NCI-H526 treated with DMSO at 0.1 percent for 48 hours (cell line): ENCODE results near the gene ARID1B.

Experiments
- DNase-seq: peaks from one replicate; lab custom pipeline; 2025; lab: John Stamatoyannopoulos, UW

ARID1B gene

GRCh38 chr6:157246771-157247484 is 469.8 kb downstream of the ARID1B start:
- no peak for DNase-seq

GRCh38 chr6:157248264-157248663 is 471.1 kb downstream of the ARID1B start:
- DNase-seq, result no peak

- no peak for DNase-seq
These were observed 472.6 kb downstream of the ARID1B start for GRCh38 chr6:157249826-157250225.

GRCh38 chr6:157251586-157252247 is 474.5 kb downstream of the ARID1B start:
- no peak for DNase-seq

GRCh38 chr6:157253017-157253416 is 475.8 kb downstream of the ARID1B start:
- DNase-seq, result no peak

GRCh38 chr6:157253699-157254098 is 476.5 kb downstream of the ARID1B start:
- no peak for DNase-seq

- DNase-seq, result no peak
These were observed 477.4 kb downstream of the ARID1B start for GRCh38 chr6:157254538-157254937.

GRCh38 chr6:157255079-157255478 is 477.9 kb downstream of the ARID1B start:
- no peak for DNase-seq

GRCh38 chr6:157258878-157259277 is 481.7 kb downstream of the ARID1B start:
- no peak for DNase-seq

GRCh38 chr6:157259443-157259842 is 482.3 kb downstream of the ARID1B start:
- DNase-seq, result no peak
